Suppressor macrophage treated with lipopolysaccharide for 1 hour (primary cell): ENCODE data around the gene TECR.
A peak's percentile ranks its signal among the peaks of the same experiment; 100 is the strongest.
"Not testable (repeated sequence)": the region's sequence is repeated elsewhere in the genome, so short reads cannot be mapped to it uniquely, and the experiment has no call there.

Source experiments
- DNase-seq, 3 donors: peaks; one replicate each; pipeline ENCODE4 v3.0.0-alpha.2; 2020 to 2022

TECR gene

GRCh38 chr19:14540741-14541525, 11.5 kb downstream of the TECR start:
- DNase-seq = no peak

GRCh38 chr19:14541979-14542378, 12.6 kb downstream of the TECR start:
- DNase-seq = not testable (repeated sequence)

GRCh38 chr19:14542711-14543328, 13.4 kb downstream of the TECR start:
- DNase-seq = peak; percentile 60 to 67 (median 62)

- DNase-seq = no peak
Measured at GRCh38 chr19:14544047-14544446, 14.7 kb downstream of the TECR start.

GRCh38 chr19:14544977-14545715, 15.8 kb downstream of the TECR start:
- no peak for DNase-seq

- no peak for DNase-seq
Measured at GRCh38 chr19:14545716-14546082, 16.3 kb downstream of the TECR start.

GRCh38 chr19:14550201-14550754, 20.9 kb downstream of the TECR start:
- DNase-seq = no peak

- peak; percentile 52 to 73 (median 56) for DNase-seq
Measured at GRCh38 chr19:14551134-14552005, 22.0 kb downstream of the TECR start.

- DNase-seq = not testable (repeated sequence)
Measured at GRCh38 chr19:14552006-14552360, 22.6 kb downstream of the TECR start.

- DNase-seq = no peak
Measured at GRCh38 chr19:14553042-14553938, 23.9 kb downstream of the TECR start.

- no peak for DNase-seq
Measured at GRCh38 chr19:14553939-14554243, 24.5 kb downstream of the TECR start.

- no peak for DNase-seq
Measured at GRCh38 chr19:14554382-14554812, 25.0 kb downstream of the TECR start.

- no peak for DNase-seq
Measured at GRCh38 chr19:14555918-14556661, 26.7 kb downstream of the TECR start.

- DNase-seq = peak; percentile 87 to 95 (median 91)
Measured at GRCh38 chr19:14556662-14557188, 27.3 kb downstream of the TECR start.

- no peak for DNase-seq
Measured at GRCh38 chr19:14558370-14559066, 29.1 kb downstream of the TECR start.

- DNase-seq = no peak
Measured at GRCh38 chr19:14559916-14560775, 30.8 kb downstream of the TECR start.

- no peak for DNase-seq
Measured at GRCh38 chr19:14560776-14561108, 31.3 kb downstream of the TECR start.

- DNase-seq = no peak
Measured at GRCh38 chr19:14561249-14561648, 31.9 kb downstream of the TECR start.

- DNase-seq = no peak
Measured at GRCh38 chr19:14561847-14562351, 32.5 kb downstream of the TECR start.
